Hepatocyte (in vitro differentiated cells): ENCODE data around the gene HIVEP2.

ENCODE experiments used
- EZH2 ChIP-seq: fragments of 200-600 bp; sonication (generic); IDR thresholded peaks from 2 replicates; pipeline ENCODE4 v1.6.1; 2016; ENCODE audit warnings: antibody characterized with exemption, mild to moderate bottlenecking, borderline replicate concordance
- TF ChIP-seq, protein P1 (sequence below): fragments of 200-600 bp; sonication (generic); IDR thresholded peaks from 2 replicates; pipeline ENCODE4 v1.5.1; 2016; ENCODE audit warnings: antibody characterized with exemption, mild to moderate bottlenecking; ENCODE audit not compliant: poor library complexity

GRCh38 chr6:142902636-142903053 is 42.3 kb downstream of the HIVEP2 start:
- TF ChIP-seq, protein P1, sequence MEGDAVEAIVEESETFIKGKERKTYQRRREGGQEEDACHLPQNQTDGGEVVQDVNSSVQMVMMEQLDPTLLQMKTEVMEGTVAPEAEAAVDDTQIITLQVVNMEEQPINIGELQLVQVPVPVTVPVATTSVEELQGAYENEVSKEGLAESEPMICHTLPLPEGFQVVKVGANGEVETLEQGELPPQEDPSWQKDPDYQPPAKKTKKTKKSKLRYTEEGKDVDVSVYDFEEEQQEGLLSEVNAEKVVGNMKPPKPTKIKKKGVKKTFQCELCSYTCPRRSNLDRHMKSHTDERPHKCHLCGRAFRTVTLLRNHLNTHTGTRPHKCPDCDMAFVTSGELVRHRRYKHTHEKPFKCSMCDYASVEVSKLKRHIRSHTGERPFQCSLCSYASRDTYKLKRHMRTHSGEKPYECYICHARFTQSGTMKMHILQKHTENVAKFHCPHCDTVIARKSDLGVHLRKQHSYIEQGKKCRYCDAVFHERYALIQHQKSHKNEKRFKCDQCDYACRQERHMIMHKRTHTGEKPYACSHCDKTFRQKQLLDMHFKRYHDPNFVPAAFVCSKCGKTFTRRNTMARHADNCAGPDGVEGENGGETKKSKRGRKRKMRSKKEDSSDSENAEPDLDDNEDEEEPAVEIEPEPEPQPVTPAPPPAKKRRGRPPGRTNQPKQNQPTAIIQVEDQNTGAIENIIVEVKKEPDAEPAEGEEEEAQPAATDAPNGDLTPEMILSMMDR, result no peak
- TF ChIP-seq EZH2, result no peak
